Fibroblast of lung (primary cell): ENCODE results near the gene JAG2.

Source experiments
- EZH2 ChIP-seq: IDR thresholded peaks from 2 replicates; pipeline ENCODE4 v1.5.1; 2012; ENCODE audit warnings: low read length, control low read depth, mild to moderate bottlenecking; ENCODE audit errors: missing control alignments
- TF ChIP-seq, protein P1 (sequence below), 2 donors: IDR thresholded peaks in 1 of 2; conservative IDR thresholded peaks in 1 of 2; 1 replicate in 1 of 2; 2 replicates in 1 of 2; pipeline ENCODE4 v1.5.1; 2011 to 2012; ENCODE audit warnings: low read length in 2 of 2, control low read depth in 1 of 2, inconsistent platforms in 1 of 2, low read depth in 1 of 2, mild to moderate bottlenecking in 1 of 2

DNA sequence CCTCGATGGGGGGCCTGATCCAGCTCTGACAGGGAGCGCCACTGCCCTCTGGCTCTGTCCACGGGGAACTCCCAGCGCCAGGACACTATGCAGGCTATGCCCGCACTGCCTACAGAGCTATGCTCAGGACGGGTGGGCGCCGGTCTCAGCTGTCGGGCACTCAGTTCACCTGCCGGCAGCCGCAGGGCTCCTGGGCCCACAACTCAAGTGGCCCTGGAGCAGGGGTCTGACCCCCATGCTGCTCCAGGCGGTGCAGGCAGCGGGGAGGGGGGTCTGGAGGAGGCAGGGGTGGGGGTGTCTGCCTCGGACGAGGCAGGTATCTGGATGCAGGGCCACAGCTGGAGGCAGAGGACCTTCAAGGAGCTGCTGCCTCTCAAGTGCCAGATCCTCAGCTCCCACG lies 41.1 kb upstream of the JAG2 start:
- TF ChIP-seq, protein P1, sequence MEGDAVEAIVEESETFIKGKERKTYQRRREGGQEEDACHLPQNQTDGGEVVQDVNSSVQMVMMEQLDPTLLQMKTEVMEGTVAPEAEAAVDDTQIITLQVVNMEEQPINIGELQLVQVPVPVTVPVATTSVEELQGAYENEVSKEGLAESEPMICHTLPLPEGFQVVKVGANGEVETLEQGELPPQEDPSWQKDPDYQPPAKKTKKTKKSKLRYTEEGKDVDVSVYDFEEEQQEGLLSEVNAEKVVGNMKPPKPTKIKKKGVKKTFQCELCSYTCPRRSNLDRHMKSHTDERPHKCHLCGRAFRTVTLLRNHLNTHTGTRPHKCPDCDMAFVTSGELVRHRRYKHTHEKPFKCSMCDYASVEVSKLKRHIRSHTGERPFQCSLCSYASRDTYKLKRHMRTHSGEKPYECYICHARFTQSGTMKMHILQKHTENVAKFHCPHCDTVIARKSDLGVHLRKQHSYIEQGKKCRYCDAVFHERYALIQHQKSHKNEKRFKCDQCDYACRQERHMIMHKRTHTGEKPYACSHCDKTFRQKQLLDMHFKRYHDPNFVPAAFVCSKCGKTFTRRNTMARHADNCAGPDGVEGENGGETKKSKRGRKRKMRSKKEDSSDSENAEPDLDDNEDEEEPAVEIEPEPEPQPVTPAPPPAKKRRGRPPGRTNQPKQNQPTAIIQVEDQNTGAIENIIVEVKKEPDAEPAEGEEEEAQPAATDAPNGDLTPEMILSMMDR (conservative IDR thresholded peaks at IDR 0.05 in 1 of 2, IDR thresholded peaks at IDR 0.05 in 1 of 2; ENCODE audit: low read depth in 1 of 2, low read length in 2 of 2) = no peak
- TF ChIP-seq EZH2 = no peak
